Skeletal muscle tissue (tissue), 4 donors: ENCODE measurements around the gene ZNF674. TPM values are rescaled to one million over a fixed set of nuclear protein-coding genes. Genes with fewer than 3 reads are reported as not detected.
"Not testable (repeated sequence)": the region's sequence is repeated elsewhere in the genome, so short reads cannot be mapped to it uniquely, and the experiment has no call there.

ENCODE experiments used
- H3K27ac ChIP-seq: one replicate; pipeline ENCODE4 v1.7.0; 2013; ENCODE audit warnings: mild to moderate bottlenecking, low read depth, low read length, inconsistent platforms
- H3K27me3 ChIP-seq, 3 donors: one replicate each; pipeline ENCODE4 v1.7.0; 2013; ENCODE audit warnings: low read length in 3 of 3; ENCODE audit not compliant: control insufficient read depth in 3 of 3, insufficient read depth in 3 of 3
- H3K36me3 ChIP-seq, 3 donors: one replicate each; pipeline ENCODE4 v1.7.0; 2013; ENCODE audit warnings: low read length in 3 of 3; ENCODE audit not compliant: control insufficient read depth in 3 of 3, insufficient read depth in 3 of 3
- H3K4me1 ChIP-seq, 3 donors: one replicate each; pipeline ENCODE4 v1.7.0; 2013; ENCODE audit warnings: low read length in 3 of 3, mild to moderate bottlenecking in 3 of 3; ENCODE audit not compliant: control insufficient read depth in 3 of 3, insufficient read depth in 3 of 3
- H3K4me3 ChIP-seq, 3 donors: one replicate each; pipeline ENCODE4 v1.7.0; 2013; ENCODE audit warnings: low read length in 3 of 3
- H3K9ac ChIP-seq, 3 donors: one replicate each; pipeline ENCODE4 v1.7.0; 2013; ENCODE audit warnings: low read length in 3 of 3, mild to moderate bottlenecking in 3 of 3, moderate library complexity in 2 of 3, low read depth in 1 of 3
- H3K9me3 ChIP-seq, 3 donors: one replicate each; pipeline ENCODE4 v1.7.0; 2013; ENCODE audit warnings: low read length in 3 of 3; ENCODE audit not compliant: control insufficient read depth in 3 of 3
- total RNA-seq: library from RNA; depleted of rRNA; stranded (reverse); fragments of >200 nt; gene quantifications from one replicate; pipeline ENCODE4 v1.2.3, GENCODE V29; 2014
- donor health status: Osteomylitis.

ZNF674 gene
- total RNA-seq, 1 donor from 2014 or later: 4.2 TPM

GRCh38 chrX:46488712-46489111 is 56.5 kb downstream of the ZNF674 start:
- Histone ChIP-seq H3K9ac (no peak overlapping the region), H3K27ac (no peak overlapping the region), H3K27me3 (no peaks in the 10 kb centered on the region), H3K9me3 (no peaks in the 10 kb centered on the region), H3K4me3 (no peak overlapping the region), H3K4me1 (no peaks in the 10 kb centered on the region), H3K36me3 (peaks cover 0 to 2% (median 0%) of the 10 kb centered on the region in 3 donors)

- H3K4me1 ChIP-seq: no peaks in the 10 kb centered on the region
- no peak overlapping the region for H3K27ac ChIP-seq
- H3K9ac ChIP-seq: no peak overlapping the region
- H3K9me3 ChIP-seq: no peaks in the 10 kb centered on the region
- H3K27me3 ChIP-seq: no peaks in the 10 kb centered on the region
- H3K36me3 ChIP-seq: peaks cover 0 to 2% (median 0%) of the 10 kb centered on the region in 3 donors
- H3K4me3 ChIP-seq: no peak overlapping the region
Measured at GRCh38 chrX:46485897-46486296, 59.3 kb downstream of the ZNF674 start.

- H3K4me3 ChIP-seq, H3K27me3 ChIP-seq, H3K9ac ChIP-seq, H3K27ac ChIP-seq, H3K9me3 ChIP-seq, H3K36me3 ChIP-seq, H3K4me1 ChIP-seq: not testable (repeated sequence)
Measured at GRCh38 chrX:46478634-46479033, 66.6 kb downstream of the ZNF674 start.

GRCh38 chrX:46477435-46477834 is 67.8 kb downstream of the ZNF674 start:
- Histone ChIP-seq H3K4me3 (no peak overlapping the region), H3K27ac (no peak overlapping the region), H3K4me1 (no peaks in the 10 kb centered on the region), H3K36me3 (peaks cover 0 to 4% (median 2%) of the 10 kb centered on the region in 3 donors), H3K9me3 (no peaks in the 10 kb centered on the region), H3K9ac (no peak overlapping the region), H3K27me3 (no peaks in the 10 kb centered on the region)

DNA sequence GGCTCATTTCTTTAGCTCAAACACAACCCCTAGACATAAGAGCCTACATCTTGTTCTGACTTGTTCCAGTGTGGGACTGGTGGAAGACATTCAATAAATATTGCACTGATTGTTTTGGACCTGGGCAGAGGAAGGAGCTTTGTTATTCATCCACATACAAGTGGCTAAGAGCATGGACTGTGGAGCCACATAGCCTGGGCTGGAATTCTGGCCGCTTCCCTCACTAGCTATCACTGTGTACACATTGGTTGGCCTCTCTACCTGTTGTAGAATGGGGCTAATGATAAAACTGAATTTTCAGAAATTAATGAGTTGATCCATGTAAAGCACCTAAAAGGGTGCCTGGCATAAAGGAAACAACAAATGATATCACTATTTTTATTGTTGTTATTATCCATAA is 80.0 kb downstream of the ZNF674 start:
- Histone ChIP-seq H3K4me1 (no peaks in the 10 kb centered on the region), H3K9ac (no peak overlapping the region), H3K27me3 (no peaks in the 10 kb centered on the region), H3K27ac (no peak overlapping the region), H3K4me3 (no peak overlapping the region), H3K36me3 (peaks cover 0 to 13% (median 3%) of the 10 kb centered on the region in 3 donors), H3K9me3 (no peaks in the 10 kb centered on the region)

- Histone ChIP-seq H3K36me3 (peaks cover 0 to 13% (median 3%) of the 10 kb centered on the region in 3 donors), H3K4me1 (no peaks in the 10 kb centered on the region), H3K9ac (no peak overlapping the region), H3K27ac (no peak overlapping the region), H3K4me3 (no peak overlapping the region), H3K9me3 (no peaks in the 10 kb centered on the region), H3K27me3 (no peaks in the 10 kb centered on the region)
Measured at GRCh38 chrX:46463682-46464081, 81.5 kb downstream of the ZNF674 start.

DNA sequence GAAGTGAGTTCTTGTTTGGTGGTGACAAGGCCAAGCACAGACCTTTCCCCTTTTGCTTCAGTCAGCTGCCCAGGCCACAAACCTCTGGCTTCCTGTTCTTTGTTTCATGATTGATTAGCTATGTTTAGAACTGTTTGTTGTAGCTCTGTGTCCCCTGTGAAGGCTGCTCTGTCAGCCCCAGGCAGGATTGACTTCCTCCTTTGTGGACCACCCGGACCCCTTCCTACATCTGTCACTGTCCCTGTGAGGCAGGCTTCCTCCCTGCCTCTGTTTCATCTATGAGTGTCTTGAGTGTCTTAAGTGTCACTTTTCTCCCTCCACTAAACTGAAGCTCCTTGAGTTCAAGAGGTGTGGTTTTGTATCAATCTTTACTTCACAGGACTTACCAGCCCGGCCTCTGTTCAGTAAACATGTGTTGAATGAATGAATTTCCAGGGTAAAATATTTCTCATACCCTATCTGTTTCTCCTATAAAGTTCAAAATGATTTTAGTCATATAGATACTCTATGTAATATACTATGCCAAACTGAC is 83.5 kb downstream of the ZNF674 start:
- no peak overlapping the region for H3K4me3 ChIP-seq

DNA sequence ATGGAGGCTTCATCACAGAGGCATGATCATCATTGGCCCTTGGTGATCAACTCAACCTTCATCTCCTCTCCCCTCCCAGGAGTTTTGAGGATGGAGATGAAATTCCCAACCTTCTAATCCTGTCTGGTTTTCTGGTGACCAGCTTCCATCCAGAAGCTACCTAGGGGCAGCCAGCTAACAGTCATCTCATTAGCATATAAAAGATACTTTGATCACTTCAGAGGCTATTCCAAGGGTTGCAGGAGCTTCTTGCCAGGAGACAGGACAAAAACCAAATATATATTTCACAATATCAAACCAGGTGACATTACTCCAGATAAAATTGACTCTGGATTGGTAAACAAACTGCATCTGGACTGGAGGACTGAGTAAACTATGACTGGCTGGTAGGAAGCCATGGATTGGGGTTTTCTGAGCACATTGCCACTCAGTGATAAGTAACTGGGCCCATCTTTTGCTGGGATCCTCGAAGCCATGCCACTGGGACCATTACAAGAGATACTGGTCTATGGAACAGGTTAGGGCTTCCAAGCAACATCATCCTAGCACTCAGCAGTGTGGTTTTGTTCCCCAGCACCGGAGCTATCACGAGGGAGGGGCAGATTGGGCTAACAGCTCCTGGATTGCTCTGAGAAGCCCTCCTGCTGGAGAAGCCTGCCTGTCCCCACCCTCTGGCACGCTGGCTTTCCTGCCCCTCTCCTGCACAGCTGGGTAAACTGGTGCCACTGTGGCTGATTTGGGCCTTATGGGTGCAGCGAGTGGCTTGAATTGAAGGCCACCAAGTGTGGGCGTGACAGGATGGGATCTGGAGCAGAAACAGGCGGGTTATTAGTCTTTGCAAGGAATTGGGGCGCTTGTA is 84.2 kb downstream of the ZNF674 start:
- H3K4me1 ChIP-seq, H3K27me3 ChIP-seq, H3K4me3 ChIP-seq, H3K9ac ChIP-seq, H3K27ac ChIP-seq, H3K9me3 ChIP-seq: not testable (repeated sequence)
- peaks cover 0 to 16% (median 3%) of the 10 kb centered on the region in 3 donors for H3K36me3 ChIP-seq

More for the DNA sequence above, 83.5 kb downstream of the ZNF674 start:
- Histone ChIP-seq H3K27me3 (no peaks in the 10 kb centered on the region), H3K36me3 (peaks cover 0 to 13% (median 3%) of the 10 kb centered on the region in 3 donors), H3K4me1 (no peaks in the 10 kb centered on the region), H3K9ac (no peak overlapping the region), H3K9me3 (no peaks in the 10 kb centered on the region), H3K27ac (no peak overlapping the region)

DNA sequence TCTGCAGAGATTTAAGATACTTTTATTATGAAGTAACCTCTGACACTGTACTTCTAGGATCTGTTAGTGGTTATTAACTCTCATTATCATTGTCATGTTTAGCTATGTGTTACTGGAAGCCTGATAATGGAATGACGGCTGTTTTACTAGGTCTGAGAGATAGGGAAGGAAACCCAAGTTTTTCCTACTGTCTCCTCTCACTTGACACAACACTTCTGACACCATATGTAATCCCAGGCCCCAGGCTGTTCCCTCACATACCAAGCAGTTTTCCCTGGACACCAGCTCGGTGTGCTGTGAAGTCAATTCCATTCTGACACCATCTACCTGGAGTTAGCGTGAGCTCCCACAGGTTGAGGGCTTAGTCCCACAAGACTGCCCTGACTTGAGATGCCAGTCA is 85.6 kb downstream of the ZNF674 start:
- H3K27me3 ChIP-seq: no peaks in the 10 kb centered on the region
- no peak overlapping the region for H3K27ac ChIP-seq
- peaks cover 0 to 17% (median 3%) of the 10 kb centered on the region in 3 donors for H3K36me3 ChIP-seq
- H3K9ac ChIP-seq: no peak overlapping the region
- H3K4me1 ChIP-seq: no peaks in the 10 kb centered on the region
- H3K9me3 ChIP-seq: no peaks in the 10 kb centered on the region
- no peak overlapping the region for H3K4me3 ChIP-seq

DNA sequence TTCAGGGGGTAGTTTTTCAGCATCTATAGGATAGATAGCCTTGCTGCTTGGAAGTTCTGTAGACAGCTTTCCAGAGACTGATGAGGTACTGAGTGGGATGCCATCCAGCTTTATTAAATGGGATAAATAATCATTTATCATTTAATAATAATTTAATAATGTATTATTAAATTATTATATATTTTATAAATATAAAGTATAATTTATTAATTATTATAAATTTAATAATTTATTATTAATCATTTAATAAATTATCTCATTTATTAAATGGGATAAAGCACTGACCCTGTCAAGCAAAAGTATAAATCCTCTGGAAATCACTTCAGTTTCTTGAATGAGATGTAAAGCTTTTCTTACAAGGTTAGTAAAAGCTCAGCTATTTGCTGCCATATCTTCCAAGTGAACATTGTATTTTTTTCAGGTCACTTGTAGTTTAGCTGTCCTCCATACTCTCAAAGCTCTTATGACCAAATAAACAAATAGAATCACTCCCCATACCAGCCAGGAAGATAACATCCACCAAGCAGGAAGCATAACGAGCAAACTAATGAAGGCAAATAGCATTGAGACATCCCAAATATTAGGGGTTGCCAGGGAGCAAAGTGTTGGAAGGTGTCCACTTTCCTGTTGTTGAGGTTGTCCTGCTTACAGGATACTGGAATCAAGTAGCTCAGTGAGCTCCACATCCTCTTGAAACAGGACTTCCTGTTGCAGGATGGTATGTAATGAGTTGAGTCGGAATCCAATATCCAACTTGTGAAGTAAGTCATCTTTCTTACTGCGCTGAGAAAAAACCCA is 88.9 kb downstream of the ZNF674 start:
- Histone ChIP-seq H3K36me3 (peaks cover 0 to 7% (median 4%) of the 10 kb centered on the region in 3 donors), H3K27me3 (no peaks in the 10 kb centered on the region), H3K27ac (no peak overlapping the region), H3K9me3 (no peaks in the 10 kb centered on the region), H3K9ac (no peak overlapping the region), H3K4me3 (no peak overlapping the region), H3K4me1 (no peaks in the 10 kb centered on the region)
